Glomerular visceral epithelial cell (primary cell): ENCODE data around the gene ZNF236.
"Not testable (repeated sequence)": the region's sequence is repeated elsewhere in the genome, so short reads cannot be mapped to it uniquely, and the experiment has no call there.

Experiments used
- DNase-seq: peaks from one replicate; pipeline ENCODE4 v3.0.0-alpha.2; 2016; ENCODE audit errors: extremely low spot score

The ZNF236 gene

GRCh38 chr18:77005651-77006195, 183.4 kb downstream of the ZNF236 start:
- no peak for DNase-seq

GRCh38 chr18:77006305-77007175, 184.2 kb downstream of the ZNF236 start:
- no peak for DNase-seq

DNA sequence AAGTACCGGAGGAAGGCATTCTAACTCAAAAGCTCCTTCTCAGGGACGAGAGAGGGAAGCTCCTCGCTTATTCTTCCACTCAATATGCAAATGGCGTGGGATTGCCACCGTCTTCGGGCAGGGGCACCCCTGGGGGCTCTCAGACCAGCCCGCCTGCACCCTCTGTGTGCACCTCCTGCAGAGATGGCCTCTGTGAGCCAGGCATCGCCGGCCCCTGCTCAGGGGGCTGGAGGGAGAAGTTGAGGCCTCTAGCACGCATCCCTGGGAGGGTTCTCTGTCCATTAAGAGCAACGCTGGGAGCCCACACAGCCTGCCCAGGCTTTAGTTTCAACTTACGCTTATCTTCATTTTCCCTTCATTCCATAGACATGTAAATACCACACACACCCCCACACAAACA, 184.9 kb downstream of the ZNF236 start:
- DNase-seq = no peak

DNA sequence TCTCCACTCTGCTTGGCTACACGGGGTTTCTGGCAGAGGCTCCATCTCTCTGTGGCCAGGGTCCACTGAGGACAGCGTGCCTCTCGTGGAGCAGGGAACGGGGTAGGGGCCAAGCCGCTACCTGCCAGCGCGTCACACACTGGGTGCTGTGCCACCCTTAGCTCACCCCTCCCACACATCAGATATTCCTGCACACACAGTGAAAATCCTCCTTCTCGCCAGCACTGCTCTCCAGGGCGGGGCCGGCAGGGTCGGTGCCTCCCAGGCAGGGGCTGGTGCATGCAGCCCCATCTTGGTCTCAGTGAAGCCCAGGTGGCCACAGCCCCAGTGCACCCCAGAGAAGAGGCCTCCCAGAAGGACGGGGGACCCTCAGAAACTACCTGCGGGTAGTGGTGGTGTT, 185.6 kb downstream of the ZNF236 start:
- DNase-seq = no peak

GRCh38 chr18:77008576-77009315, 186.4 kb downstream of the ZNF236 start:
- DNase-seq = no peak

GRCh38 chr18:77009675-77010074, 187.3 kb downstream of the ZNF236 start:
- DNase-seq = no peak

DNA sequence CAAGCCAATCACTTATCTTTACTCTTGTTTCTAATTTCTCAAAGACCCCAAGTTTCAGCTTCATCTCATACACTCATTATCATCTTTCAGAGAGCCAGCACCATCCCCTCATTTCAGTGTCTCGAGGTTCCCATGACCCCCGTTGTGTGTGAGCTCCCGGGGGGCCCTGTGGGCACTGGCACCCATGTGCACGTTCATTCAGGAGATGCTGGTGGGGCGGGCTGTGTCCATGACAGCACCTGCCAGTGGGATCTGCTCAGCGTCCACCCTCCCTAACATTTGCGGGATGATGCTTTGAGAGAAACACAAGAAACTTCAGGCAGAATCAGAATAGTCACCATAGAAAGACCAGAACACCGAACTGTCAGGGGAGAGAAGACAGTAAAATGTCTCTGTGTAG, 189.8 kb downstream of the ZNF236 start:
- no peak for DNase-seq

DNA sequence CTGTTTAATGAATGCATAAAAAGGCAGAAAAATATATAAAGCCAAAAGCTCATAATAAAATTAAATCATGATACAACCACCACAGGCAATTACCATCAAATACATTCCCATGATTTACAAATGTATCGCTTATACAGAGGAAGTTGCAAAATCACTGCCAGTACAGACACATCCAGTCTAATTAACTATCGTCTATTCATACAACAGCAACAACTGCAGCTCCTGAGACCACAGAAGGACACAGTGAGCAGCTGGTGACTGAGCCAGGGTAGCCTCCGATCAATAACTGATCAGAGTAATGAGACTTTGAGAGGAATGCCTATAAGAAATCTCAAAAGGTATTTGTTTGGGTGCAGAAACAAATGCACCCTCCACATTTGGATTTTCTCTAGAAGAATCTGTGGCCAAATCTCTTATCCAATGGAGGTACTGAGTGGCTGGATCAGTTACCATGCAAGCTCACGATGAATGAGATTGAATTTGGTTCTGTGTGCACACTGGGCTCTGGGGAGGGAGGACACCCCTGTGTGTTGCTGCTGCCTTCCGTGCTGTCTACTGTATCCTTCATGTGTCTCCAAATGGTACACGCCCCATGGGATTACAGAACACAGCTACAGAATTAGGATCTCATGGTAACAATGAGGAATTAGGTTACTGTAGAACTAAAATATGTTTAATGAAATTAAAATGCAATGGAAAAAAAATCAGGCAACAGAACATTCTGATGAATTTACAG, 190.6 kb downstream of the ZNF236 start:
- DNase-seq = no peak

DNA sequence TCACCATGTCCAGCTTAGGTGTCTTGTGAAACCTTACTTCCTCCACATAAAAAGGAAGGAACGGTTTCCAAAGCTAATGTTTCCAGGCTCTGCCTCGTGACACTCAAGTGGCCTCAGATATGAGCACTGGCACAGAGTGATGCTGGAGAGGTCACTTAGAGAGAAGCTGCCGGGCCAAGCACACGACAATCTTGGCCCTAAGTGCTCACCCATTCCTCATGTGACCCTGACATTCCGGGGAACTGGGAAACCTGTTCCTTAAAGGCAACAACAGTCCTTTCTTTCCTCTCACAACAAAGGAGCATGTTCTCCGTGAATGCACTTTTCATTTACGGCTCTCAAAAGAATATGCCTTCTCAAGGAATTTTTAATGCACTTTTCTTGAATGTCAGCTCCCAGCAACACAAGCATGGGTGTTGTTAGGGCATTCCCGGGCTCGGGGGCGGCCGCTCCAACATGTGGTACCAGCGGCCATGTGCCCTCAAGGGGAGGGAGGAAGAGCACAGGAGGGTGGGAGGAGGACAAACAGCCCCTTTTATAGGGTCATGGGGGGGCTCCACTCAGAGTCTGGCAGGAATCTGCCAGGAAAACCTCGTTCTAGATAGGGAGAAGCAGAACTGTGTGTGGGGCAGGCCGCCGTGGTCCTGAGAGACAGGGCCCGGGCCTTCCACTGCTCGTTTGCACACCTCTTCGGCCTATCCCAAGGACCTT, 191.6 kb downstream of the ZNF236 start:
- DNase-seq = no peak

DNA sequence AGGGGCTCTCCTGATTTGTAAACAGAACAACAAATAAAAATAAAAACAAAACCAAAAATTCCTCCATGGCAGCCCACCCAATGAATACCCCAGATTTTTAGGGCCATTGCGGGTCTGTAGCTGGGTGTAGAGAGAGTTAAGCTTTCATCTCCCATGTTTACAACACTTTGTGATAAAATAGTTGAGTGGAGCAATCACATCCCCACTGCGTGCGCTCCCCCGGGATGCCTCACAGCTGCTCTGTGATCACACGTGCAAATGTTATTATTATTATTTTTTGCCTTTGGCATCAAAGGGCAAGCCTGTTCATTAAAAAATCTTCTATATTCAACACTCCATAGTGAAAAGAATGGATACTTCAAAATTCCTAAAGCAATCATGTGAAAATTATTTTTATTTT, 192.2 kb downstream of the ZNF236 start:
- no peak for DNase-seq

- DNase-seq = no peak
Measured at GRCh38 chr18:77015169-77015568, 192.8 kb downstream of the ZNF236 start.

DNA sequence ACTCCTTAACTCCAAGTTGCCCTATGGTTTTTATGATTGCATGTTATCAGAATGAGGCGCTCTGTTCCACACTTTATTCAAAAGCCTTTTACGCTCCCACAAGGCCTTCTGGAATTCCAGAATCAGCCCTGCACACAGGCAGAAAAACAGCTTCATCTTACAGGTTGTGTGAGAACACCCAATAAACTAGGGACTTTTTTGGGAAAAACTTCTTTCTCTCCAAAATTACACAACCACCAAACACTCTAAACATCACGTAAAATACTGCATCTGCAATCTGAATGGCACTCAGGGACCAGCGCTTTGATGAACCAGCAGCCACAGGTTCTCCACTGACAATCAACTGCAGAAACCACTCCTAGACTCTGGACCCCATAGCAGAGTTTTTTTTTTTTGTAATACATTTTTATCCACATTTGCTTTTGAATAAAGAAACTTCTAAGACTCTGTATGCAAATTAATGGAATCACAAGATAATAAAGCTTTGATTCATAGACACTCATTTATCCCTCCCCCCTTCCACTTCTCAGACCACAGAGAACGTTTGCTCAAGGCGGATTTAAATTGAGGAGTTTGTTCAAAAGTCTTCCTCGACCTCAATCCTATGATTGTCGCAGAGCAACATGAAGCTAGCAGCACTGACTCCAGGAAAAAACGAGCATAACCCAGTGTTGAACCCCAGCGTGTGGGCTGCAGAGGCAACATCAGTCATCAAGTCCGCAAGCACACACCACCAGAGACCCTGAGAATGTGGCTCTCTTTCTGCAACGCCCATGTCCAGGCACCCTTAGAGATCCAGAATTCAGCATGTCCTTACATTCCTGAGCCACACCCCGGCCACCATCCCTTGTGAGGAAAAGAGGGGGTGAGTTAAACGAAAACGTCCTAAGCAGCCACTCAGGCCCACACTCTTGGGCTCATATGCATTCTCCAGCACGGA, 193.7 kb downstream of the ZNF236 start:
- no peak for DNase-seq

DNA sequence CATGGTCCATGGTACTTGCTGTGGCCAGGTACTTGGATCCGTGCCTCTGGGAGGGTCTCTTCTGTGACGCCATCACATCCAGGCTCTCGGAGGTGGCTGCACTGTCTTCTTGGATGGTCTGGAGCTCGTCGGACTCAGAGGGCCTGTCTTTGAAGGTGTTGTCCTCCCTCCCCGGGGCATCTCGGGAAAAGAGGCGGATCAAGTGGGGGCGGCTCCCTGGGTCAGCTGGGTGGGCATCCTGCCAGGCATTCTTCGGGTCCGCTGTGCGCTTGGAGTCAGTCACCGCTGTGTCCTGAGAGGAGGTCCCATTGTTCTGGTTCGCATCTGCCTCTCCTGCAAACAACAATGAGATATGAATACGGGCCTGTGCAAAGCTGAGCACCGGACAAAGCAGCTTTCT, 194.6 kb downstream of the ZNF236 start:
- DNase-seq = no peak

DNA sequence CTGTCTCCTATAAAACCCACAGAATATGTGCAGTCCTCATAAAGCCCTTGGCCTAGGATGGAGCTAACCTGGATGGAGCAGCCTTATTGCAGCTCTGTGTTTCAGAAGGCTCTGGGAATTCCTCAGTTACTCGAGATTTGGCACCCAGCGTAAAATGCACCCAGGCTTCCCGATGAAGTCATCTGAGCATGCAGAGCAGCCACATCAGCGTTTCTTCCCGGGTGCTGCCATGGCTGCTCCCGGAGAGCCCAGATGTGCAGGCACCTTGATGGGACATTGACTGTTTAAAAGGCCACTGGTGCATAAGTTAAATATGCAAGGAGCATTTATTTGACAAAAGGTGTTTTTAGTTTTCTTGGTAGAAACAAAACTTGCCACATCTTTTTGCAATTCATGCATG, 195.0 kb downstream of the ZNF236 start:
- DNase-seq = no peak

GRCh38 chr18:77018650-77019049, 196.3 kb downstream of the ZNF236 start:
- not testable (repeated sequence) for DNase-seq

- DNase-seq = no peak
Measured at GRCh38 chr18:77019641-77020040, 197.3 kb downstream of the ZNF236 start.
